GM13977 (cell line): Measurements from ENCODE around the gene TRIO.

Experiments used
- DNase-seq: peaks from one replicate; pipeline ENCODE4 v3.0.0; 2012; ENCODE audit warnings: low spot score
- CTCF ChIP-seq: IDR thresholded peaks from 2 replicates; pipeline ENCODE4 v1.5.1; 2012; ENCODE audit warnings: mild to moderate bottlenecking, control low read depth; ENCODE audit not compliant: insufficient read depth; ENCODE audit errors: extremely low read depth, missing control alignments
- in situ Hi-C: fragments of 300-500 bp; cut with MboI; formaldehyde crosslinking; loops from one replicate; pipeline ENCODE4 v1.12.0; 2022; ENCODE audit warnings: low sequenced_read_pairs, low pct_unique_long_range_greater_than_20kb, mixed read lengths, inconsistent platforms; ENCODE audit not compliant: unreplicated experiment

Gene TRIO

GRCh38 chr5:14187157-14187556 lies 44.0 kb downstream of the TRIO start:
- no peak for DNase-seq
- in situ Hi-C loops: no loop called here
- TF ChIP-seq CTCF: no peak

GRCh38 chr5:14187660-14188059 lies 44.5 kb downstream of the TRIO start:
- in situ Hi-C loops: no loop called here
- no peak for DNase-seq
- no peak for TF ChIP-seq CTCF

GRCh38 chr5:14188778-14189177 lies 45.6 kb downstream of the TRIO start:
- TF ChIP-seq CTCF: no peak
- in situ Hi-C loops: no loop called here
- no peak for DNase-seq

GRCh38 chr5:14189680-14190079 lies 46.5 kb downstream of the TRIO start:
- in situ Hi-C loops: no loop called here

GRCh38 chr5:14190194-14191164 lies 47.3 kb downstream of the TRIO start:
- in situ Hi-C loops: no loop called here
- TF ChIP-seq CTCF: no peak
- no peak for DNase-seq

More at GRCh38 chr5:14189680-14190079, 46.5 kb downstream of the TRIO start:
- DNase-seq: no peak
- no peak for TF ChIP-seq CTCF

- DNase-seq: no peak
- in situ Hi-C loops: no loop called here
- no peak for TF ChIP-seq CTCF
These were observed 48.2 kb downstream of the TRIO start for GRCh38 chr5:14191325-14191724.
